Left cardiac atrium (tissue), 4 donors: ENCODE results near the gene RNGTT. TPM values are rescaled to one million over a fixed set of nuclear protein-coding genes. Genes with fewer than 3 reads are reported as not detected.

Experiments used
- ATAC-seq, 2 donors: fragments of 200-7000 bp; cut with Tn5 transposase; one replicate each; pipeline ENCODE4 v1.9.1; 2020; ENCODE audit warnings: mild to moderate bottlenecking in 2 of 2, moderate library complexity in 2 of 2
- DNase-seq: peaks from one replicate; pipeline ENCODE4 v3.0.0-alpha.2; 2020
- intact Hi-C, 2 donors: fragments of 100-400 bp; cut with DNase I; formaldehyde crosslinking; loops; one replicate each; pipeline versions ENCODE4 v1.14.1 to v1.15.1; 2022 to 2023
- total RNA-seq, 2 donors: library from RNA; stranded (reverse); fragmentation: NEBNext Ultra II Directional; extraction: Animal tissue kit (Norgen Biotek cat#: 25700); gene quantifications; one replicate each; pipeline ENCODE4 v1.2.1, GENCODE V29; 2021
- donor health status: DM: no; HTN: yes; CAD: no.
- donor health status: DM: no; HTN: yes; CAD: no; lungs with severe emphysema.
- donor health status: DM: yes; HTN: yes; CAD: no.
- donor health status: Dilated cardiomyopathy.

The RNGTT gene
- total RNA-seq, 2 donors from 2014 or later = 8.6 to 10.1 TPM

- ATAC-seq (no peak), DNase-seq (no peak)
- intact Hi-C loops = no loop called here
These were observed 402.1 kb downstream of the RNGTT start for GRCh38 chr6:88561034-88561953.

Other genes with a start within 250 kb of the RNGTT start
- gene PNRC1, start 117.1 kb upstream of the RNGTT start, total RNA-seq = 100 to 1,000 TPM; 177 to 202 TPM
- under 1 TPM; 0.09 to 0.65 TPM for gene SRSF12, start 154.5 kb upstream of the RNGTT start, total RNA-seq
- 10 to 100 TPM; 11.8 to 12.8 TPM for gene PM20D2, start 182.4 kb upstream of the RNGTT start, total RNA-seq